ENCODE data around the gene CDHR1.

CDHR1 gene

DNA sequence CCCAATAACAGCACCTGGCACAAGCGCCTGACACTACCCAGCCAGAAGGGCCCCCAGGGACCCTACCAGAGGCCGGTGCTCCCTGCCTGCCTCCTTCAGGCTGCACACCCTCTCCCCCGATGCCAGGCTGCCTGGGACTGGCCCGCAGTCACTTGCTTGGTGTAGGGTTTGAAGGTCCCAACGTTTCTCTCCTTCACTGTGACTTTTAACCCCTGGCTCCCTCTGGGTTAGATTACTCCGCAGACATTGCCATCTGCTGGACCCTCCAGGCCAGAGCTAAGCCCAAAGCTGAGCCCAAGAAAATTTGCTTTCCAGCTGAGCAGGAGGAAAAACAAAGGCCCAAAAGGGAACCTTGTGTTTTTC, 6.9 kb downstream of the CDHR1 start:
- DNase-seq = no peak

- no peak for DNase-seq
These were observed 7.3 kb downstream of the CDHR1 start for GRCh38 chr10:84201682-84202081.

DNA sequence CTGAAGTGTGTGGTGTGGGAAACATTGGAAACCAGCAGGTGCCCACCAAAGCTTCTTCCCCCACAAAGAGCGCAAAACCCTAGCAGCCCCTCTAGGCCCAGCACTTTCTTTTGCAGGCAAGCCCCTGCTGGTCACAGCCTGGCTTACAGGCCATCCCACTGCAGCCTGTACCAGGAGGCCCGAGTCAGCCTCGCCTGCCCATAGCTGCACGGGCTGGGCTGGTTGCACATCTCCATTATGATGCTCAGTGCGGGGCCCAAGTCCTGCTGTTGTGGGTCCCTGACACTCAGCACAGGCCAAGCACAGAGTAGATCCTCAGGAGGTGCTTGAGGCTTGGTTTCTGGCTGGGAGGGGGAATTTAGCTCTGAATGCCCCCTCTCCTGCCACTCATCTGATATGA, 8.0 kb downstream of the CDHR1 start:
- no peak for DNase-seq

- peak; percentile 7 for DNase-seq
These were observed 9.8 kb downstream of the CDHR1 start for GRCh38 chr10:84204122-84204521.

- no peak for DNase-seq
These were observed 10.3 kb downstream of the CDHR1 start for GRCh38 chr10:84204610-84205009.

GRCh38 chr10:84205049-84205852, 10.9 kb downstream of the CDHR1 start:
- DNase-seq = peak; percentile 37

DNA sequence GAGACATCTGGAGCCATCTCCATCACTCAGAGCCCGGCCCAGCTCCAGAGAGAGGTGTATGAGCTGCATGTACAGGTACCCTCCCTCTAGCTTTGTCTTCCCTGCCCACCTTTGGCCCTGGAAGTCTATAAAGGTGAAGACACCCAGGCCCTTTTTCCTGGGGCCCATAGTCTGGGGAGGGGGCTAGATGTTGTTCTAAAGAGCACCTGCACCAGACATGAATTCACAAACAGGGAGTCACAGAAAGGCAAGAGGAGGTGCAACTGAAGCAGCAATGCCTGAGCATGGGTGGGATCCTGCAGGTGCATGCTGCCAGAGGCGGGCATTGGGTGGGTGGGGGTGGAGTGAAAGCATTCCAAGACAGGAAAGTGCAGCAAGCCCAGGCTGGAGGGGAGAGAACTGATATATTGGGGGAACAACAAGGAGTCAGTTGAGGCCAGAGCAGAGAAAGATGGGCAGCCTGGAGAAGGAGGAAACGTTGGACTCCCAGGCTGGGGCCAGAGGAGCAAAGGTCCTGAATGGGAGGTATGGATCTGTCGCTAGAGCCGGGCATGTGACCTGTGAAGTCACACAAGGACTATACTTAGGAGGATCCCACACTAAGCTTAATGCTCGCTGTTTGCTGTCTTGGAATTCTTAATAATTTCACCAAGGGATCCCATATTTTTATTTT, 11.7 kb downstream of the CDHR1 start:
- no peak for DNase-seq

- no peak for DNase-seq
These were observed 13.7 kb downstream of the CDHR1 start for GRCh38 chr10:84208023-84208422.

GRCh38 chr10:84211566-84211965, 17.2 kb downstream of the CDHR1 start:
- no peak for DNase-seq

- DNase-seq = no peak
These were observed 17.7 kb downstream of the CDHR1 start for GRCh38 chr10:84212014-84212413.

DNA sequence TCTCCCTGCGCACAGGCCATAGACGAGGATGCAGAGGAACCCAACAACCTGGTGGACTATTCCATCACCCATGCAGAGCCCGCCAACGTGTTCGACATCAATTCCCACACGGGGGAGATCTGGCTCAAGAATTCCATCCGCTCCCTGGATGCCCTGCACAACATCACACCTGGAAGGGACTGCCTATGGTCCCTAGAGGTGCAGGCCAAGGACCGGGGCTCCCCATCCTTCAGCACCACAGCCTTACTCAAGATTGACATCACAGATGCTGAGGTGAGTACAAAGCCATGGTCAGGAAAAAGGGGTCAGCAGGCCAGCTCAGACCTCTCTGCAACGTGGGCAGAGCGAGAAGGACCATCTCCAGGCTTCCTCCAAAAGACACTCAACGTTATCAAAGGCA, 18.7 kb downstream of the CDHR1 start:
- DNase-seq = no peak

DNA sequence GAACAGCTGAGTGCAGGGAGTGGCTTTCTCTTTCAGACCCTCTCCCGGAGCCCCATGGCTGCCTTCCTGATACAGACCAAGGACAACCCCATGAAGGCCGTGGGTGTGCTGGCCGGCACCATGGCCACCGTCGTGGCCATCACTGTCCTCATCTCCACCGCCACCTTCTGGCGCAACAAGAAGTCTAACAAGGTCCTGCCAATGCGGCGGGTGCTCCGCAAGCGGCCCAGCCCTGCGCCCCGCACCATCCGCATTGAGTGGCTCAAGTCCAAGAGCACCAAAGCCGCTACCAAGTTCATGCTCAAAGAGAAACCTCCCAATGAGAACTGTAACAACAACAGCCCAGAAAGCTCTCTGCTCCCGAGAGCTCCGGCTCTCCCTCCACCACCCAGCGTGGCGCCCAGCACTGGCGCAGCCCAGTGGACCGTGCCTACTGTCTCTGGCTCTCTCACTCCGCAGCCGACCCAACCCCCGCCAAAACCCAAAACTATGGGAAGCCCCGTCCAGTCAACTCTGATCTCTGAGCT, 19.8 kb downstream of the CDHR1 start:
- no peak for DNase-seq

GRCh38 chr10:84214612-84215235, 20.4 kb downstream of the CDHR1 start:
- DNase-seq = peak; percentile 5

GRCh38 chr10:84216834-84217233, 22.5 kb downstream of the CDHR1 start:
- no peak for DNase-seq

DNA sequence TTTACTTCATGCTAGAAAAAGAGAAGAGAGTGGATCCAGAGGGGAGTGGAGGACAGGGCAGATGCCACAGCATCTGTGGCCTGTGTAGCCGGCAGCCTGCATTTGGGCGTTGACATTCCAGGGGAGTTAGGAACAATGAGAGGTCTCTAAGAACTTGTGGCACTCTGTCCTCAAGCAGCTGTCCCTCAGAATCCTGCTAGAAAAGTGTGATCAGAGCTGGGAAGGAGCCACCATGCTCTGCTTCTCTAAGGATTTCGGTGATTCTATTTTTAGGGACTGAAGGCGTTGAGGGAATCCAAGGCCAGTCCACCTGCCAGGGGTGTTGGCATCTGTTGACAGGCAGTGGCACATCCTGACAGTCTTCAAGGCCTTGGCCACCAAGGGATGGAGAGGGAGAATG, 23.4 kb downstream of the CDHR1 start:
- DNase-seq = no peak

DNA sequence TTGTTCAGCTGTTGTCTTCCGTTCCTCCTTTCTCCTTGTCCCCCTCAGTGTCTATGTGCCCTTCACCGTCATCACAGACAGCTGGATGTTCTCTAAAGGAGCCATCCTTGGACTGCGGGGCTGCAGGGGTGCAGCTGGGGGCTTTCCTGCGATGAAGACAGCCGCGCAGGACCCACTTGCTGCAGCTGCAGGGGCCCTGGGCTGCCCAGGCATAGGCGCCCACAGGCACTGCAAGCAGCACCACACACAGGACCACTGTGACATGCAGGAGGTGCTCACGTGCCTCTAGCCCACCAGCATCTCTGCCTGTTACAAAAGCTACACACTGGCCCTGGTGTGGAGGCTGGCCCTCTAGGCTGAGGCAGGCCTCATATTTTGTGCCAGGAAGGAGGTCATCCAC, 27.6 kb downstream of the CDHR1 start:
- DNase-seq = no peak

DNA sequence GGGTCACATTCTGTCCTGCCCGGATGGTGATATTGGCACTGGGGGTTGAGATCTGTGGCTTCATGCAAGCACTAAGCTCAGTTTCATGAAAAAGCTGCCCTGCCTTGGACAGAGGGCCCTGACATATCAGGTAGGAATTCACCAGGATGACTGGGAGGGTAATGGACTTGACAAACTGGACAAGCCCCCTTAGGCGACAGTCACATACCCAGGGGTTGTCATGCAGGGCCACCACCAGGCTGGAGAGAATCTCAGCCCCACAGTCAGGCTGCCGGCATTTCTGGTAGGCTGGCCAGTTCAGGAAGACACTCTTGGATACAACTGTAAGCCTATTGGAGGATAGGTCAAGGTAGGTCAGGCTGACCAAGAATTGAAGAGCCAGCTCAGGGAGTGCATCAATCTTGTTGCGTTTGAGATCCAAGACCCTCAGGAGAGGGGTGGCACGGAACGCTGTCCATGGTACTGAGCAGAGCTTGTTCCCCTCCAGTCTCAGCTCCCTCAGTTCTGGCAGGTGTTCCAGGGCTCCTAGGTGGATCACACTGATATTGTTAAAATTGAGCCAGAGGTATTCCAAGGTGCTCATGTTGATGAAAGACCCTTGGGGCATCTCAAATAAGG, 30.2 kb downstream of the CDHR1 start:
- no peak for DNase-seq

DNA sequence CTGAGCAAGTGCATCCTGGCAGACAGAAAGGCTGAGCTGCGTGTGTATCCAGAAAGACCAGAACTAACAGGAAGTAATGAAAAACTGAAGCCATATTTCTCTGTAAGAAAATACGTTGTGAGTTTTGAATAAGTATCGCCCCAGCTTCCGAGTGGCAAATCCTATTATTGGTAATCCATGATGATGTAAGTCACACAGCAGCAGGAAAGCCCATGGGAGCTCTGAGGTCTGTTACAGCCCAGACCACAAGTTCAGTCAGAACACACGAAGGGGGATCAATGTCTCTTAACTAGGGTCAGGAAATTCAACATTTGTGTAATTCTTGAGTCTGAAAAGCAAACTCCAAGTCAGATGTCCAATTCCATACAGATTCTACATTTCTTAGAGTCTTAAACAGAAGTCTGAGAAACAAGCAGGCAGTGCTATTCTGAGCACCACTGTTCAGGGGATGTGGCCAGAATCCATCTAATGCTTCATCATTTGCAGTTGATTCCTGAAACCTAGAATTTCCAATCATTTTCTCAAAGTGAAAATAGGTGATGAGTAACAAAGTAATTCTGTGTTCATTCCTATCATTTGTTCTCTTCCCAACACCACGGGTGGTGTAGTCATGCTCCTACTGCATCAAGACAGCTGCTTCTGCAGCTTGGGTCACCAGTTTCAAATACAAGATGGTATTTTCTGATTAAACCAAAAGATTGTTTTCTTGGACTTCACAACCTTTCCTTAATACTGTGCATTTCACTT, 31.3 kb downstream of the CDHR1 start, which contains the start of gene LRIT2:
TSS of gene LRIT2 (minus strand) at position 118 of the 747 bp plus-strand sequence. CDS start at position 94, 24 bp downstream.
- DNase-seq = no peak

DNA sequence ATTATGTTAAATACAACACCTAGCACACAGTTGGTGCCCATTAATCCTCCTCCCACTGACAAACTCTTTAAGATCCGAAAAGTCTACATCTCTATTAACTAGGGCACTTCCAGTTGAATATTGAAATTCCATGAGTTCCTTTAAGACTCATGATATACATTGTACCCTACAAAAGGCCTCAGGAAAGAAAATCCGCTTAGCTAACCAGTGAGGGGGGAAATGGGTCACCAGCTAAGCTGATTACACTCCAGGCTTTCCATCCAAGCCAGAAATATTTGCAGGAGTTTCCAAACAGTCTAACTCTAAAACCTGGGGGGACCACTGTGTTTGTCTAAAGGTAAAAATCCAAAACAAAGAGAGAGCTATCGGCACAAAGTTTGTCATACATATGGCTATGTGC, 32.3 kb downstream of the CDHR1 start:
- DNase-seq = no peak

- no peak for DNase-seq
These were observed 33.5 kb downstream of the CDHR1 start for GRCh38 chr10:84227810-84228209.

DNA sequence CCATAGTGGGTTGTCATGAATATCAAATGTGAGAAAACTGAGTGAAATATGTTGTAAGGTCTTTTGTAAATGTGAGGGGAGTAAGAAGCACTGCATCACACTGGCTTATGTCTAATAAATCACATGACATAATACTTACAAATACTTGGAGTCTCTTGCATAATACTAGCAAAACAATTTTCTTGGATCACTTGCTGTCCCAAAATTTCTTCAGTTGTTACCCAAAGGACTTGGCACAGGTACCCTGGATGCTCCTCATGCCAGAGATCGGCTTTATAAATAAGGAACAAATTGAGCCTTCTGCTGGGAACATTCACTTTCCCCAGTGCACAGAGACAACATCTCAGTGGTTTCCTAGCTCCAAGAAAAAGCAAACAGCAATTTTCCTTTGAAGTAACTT, 36.0 kb downstream of the CDHR1 start:
- no peak for DNase-seq

DNA sequence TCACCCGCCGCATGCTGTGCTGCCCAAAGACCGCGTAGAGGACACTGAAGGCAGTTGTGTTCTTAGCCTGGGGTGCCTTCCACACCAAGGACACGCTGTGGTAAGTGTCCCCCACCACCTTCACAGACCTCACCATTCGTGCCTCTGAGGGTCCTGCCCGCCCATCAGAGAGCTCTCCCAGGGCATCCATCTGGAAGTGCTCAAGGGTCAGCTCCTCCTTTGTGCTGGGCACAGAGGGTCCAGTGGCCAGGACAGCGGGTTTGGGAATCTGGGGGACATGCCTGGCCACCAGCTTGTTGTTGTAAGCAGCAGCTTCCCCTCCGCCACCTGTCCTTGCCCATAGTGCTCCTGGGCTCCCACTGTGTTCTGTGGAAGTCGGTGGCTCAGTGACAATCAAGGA, 38.0 kb downstream of the CDHR1 start:
- no peak for DNase-seq

- no peak for DNase-seq
These were observed 39.6 kb downstream of the CDHR1 start for GRCh38 chr10:84233940-84234339.
